Urothelium cell line (cell line): ENCODE measurements around the gene PLEKHB1.
"Not testable (repeated sequence)": the region's sequence is repeated elsewhere in the genome, so short reads cannot be mapped to it uniquely, and the experiment has no call there.

Experiments
- DNase-seq: peaks from one replicate; pipeline ENCODE4 v3.0.0; 2011; ENCODE audit warnings: low spot score, mixed read lengths
- FAIRE-seq: peaks from 2 replicates; lab custom pipeline; 2011; peaks lifted over from hg19 to GRCh38; lab: Jason Lieb, UNC

PLEKHB1 gene

GRCh38 chr11:73667891-73668290 is 21.5 kb downstream of the PLEKHB1 start:
- FAIRE-seq (no peak), DNase-seq (no peak)

DNA sequence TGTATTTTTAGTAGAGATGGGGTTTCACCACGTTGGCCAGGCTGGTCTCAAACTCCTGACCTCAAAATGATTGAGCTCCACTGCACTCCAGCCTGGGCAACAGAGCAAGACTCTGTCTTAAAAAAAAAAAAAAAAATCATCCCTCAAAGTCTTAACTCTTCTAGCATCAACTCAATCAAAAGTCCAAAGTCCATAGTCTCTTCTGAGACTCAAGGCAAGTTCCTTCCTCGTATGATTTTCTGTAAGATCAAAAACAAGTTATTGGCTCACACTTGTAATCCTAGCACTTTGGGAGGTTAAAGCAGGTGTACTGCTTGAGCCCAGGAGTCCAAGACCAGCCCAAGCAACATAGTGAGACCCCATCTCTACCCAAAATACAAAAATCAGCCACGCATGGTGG is 24.4 kb downstream of the PLEKHB1 start:
- no peak for FAIRE-seq
- DNase-seq, result no peak

DNA sequence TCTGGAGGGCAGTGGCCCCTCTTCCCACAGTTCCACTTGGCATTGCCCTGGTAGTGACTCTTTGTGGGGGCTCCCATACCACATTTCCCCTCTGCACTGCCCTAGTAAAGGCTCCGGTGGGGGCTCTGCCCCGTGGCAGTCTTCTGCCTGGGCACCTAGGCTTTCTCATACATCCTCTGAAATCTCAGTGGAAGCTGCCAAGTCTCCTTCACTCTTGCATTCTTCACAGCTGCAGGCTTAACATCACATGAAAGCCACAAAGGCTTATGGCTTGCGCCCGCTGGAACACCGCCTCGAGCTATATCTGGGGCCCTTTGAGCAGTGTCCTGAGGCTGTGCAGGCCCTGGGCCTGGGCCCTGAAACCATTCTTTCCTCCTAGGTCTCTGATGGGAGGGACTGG is 25.3 kb downstream of the PLEKHB1 start:
- FAIRE-seq (no peak), DNase-seq (no peak)

- not testable (repeated sequence) for DNase-seq, FAIRE-seq
Measured at GRCh38 chr11:73676552-73676951, 30.2 kb downstream of the PLEKHB1 start.

DNA sequence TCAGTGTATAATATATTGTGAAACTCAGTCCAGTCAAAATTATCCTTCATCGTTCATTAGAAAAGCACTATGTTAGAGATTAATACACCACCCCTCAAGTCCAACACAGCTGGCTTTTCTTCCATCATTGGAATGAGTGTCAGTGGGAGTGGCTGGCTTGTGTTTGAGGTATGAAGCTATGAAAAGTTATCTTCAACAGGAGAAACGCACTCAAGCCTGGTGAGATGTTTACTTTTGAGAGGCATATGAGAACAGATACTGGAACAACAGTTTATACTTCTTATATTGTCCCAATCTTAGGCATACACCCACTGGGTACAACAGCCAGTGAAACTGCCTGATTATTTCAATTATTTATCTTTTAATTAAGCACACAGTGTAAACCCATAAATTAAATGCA is 34.3 kb downstream of the PLEKHB1 start:
- no peak for FAIRE-seq

GRCh38 chr11:73693899-73694525 is 47.6 kb downstream of the PLEKHB1 start:
- DNase-seq (no peak), FAIRE-seq (no peak)

More for the DNA sequence above, 34.3 kb downstream of the PLEKHB1 start:
- no peak for DNase-seq

GRCh38 chr11:73705053-73705452 is 58.7 kb downstream of the PLEKHB1 start:
- no peak for FAIRE-seq
- no peak for DNase-seq

DNA sequence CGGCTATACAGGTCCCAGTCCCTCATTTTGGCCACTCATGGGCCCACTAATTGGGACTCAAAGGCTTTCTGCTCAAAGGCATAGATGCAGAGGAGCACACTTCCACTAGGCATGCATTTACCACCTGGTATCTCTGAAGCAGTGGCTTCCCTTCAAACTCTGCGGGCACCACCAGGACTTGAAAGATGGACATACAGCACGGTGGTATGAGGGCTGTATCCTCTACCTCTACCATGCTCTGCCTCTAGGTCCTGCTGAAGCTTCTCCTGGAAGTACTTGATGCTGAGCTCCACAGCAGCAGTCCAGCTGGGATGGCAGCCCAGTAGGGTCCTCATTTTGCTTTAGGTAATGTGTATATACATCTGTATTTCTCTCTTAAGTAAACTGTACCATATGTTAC is 64.6 kb downstream of the PLEKHB1 start:
- FAIRE-seq (peak; percentile 40), DNase-seq (no peak)
